ENCODE results near the gene ELOVL1. TPM values are rescaled to one million over a fixed set of nuclear protein-coding genes. Genes with fewer than 3 reads are reported as not detected.
"Not testable (repeated sequence)": the region's sequence is repeated elsewhere in the genome, so short reads cannot be mapped to it uniquely, and the experiment has no call there.

The ELOVL1 gene
- total RNA-seq, 1 donor from 2014 or later = 57.0 TPM

GRCh38 chr1:43382027-43382779 lies 14.4 kb upstream of the ELOVL1 start:
- DNase-seq (ENCODE audit: low read depth, low spot score) = no peak

- no peak for DNase-seq (ENCODE audit: low read depth, low spot score)
Measured at GRCh38 chr1:43381612-43382011, 13.8 kb upstream of the ELOVL1 start.

- no peak for DNase-seq (ENCODE audit: low read depth, low spot score)
Measured at GRCh38 chr1:43379476-43379875, 11.7 kb upstream of the ELOVL1 start.

GRCh38 chr1:43377831-43378230 lies 10.0 kb upstream of the ELOVL1 start:
- DNase-seq (ENCODE audit: low read depth, low spot score) = no peak

GRCh38 chr1:43376723-43377235 lies 9.0 kb upstream of the ELOVL1 start:
- DNase-seq (ENCODE audit: low read depth, low spot score) = no peak

GRCh38 chr1:43373066-43373940 lies 5.5 kb upstream of the ELOVL1 start:
- peak; percentile 39 for DNase-seq (ENCODE audit: low read depth, low spot score)

- DNase-seq (ENCODE audit: low read depth, low spot score) = no peak
Measured at GRCh38 chr1:43372172-43372571, 4.4 kb upstream of the ELOVL1 start.

GRCh38 chr1:43370564-43370963 lies 2.8 kb upstream of the ELOVL1 start:
- no peak for DNase-seq (ENCODE audit: low read depth, low spot score)

- not testable (repeated sequence) for DNase-seq (ENCODE audit: low read depth, low spot score)
Measured at GRCh38 chr1:43369779-43370178, 2.0 kb upstream of the ELOVL1 start.

GRCh38 chr1:43368646-43369020 lies 822 bp upstream of the ELOVL1 start:
- no peak for DNase-seq (ENCODE audit: low read depth, low spot score)

GRCh38 chr1:43367026-43367903 lies 546 bp downstream of the ELOVL1 start:
- DNase-seq (ENCODE audit: low read depth, low spot score) = no peak

- DNase-seq (ENCODE audit: low read depth, low spot score) = no peak
Measured at GRCh38 chr1:43366601-43367025, 1.2 kb downstream of the ELOVL1 start.

- DNase-seq (ENCODE audit: low read depth, low spot score) = no peak
Measured at GRCh38 chr1:43366179-43366578, 1.6 kb downstream of the ELOVL1 start.

GRCh38 chr1:43365678-43366077 lies 2.1 kb downstream of the ELOVL1 start:
- no peak for DNase-seq (ENCODE audit: low read depth, low spot score)

GRCh38 chr1:43363935-43364525 lies 3.8 kb downstream of the ELOVL1 start:
- DNase-seq (ENCODE audit: low read depth, low spot score) = no peak

GRCh38 chr1:43363283-43363934 lies 4.4 kb downstream of the ELOVL1 start:
- DNase-seq (ENCODE audit: low read depth, low spot score) = no peak

- no peak for DNase-seq (ENCODE audit: low read depth, low spot score)
Measured at GRCh38 chr1:43360616-43361015, 7.2 kb downstream of the ELOVL1 start.

- no peak for DNase-seq (ENCODE audit: low read depth, low spot score)
Measured at GRCh38 chr1:43359696-43360095, 8.1 kb downstream of the ELOVL1 start.

- peak; percentile 78 for DNase-seq (ENCODE audit: low read depth, low spot score)
Measured at GRCh38 chr1:43358746-43359693, 8.8 kb downstream of the ELOVL1 start, which contains the start of gene CDC20. CDC20 (plus strand) TSS chr1:43358981; CDS start chr1:43359216, 235 bp downstream.

Measured in pulmonary artery endothelial cell (primary cell).